ENCODE data around the gene POLR2M.

- TF ChIP-seq, protein P1, sequence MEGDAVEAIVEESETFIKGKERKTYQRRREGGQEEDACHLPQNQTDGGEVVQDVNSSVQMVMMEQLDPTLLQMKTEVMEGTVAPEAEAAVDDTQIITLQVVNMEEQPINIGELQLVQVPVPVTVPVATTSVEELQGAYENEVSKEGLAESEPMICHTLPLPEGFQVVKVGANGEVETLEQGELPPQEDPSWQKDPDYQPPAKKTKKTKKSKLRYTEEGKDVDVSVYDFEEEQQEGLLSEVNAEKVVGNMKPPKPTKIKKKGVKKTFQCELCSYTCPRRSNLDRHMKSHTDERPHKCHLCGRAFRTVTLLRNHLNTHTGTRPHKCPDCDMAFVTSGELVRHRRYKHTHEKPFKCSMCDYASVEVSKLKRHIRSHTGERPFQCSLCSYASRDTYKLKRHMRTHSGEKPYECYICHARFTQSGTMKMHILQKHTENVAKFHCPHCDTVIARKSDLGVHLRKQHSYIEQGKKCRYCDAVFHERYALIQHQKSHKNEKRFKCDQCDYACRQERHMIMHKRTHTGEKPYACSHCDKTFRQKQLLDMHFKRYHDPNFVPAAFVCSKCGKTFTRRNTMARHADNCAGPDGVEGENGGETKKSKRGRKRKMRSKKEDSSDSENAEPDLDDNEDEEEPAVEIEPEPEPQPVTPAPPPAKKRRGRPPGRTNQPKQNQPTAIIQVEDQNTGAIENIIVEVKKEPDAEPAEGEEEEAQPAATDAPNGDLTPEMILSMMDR (IDR thresholded peaks at IDR 0.05), result no peak
- TF ChIP-seq ZNF302 (CRISPR knock-in tag; IDR thresholded peaks at IDR 0.05), result no peak
- TF ChIP-seq JUN (IDR thresholded peaks at IDR 0.05), result no peak
- TF ChIP-seq RNF2 (IDR thresholded peaks at IDR 0.05; ENCODE audit: borderline replicate concordance, low read depth), result no peak
- no peak for TF ChIP-seq MAX (IDR thresholded peaks at IDR 0.05)
- TF ChIP-seq MAZ (IDR thresholded peaks at IDR 0.05; ENCODE audit: borderline replicate concordance, low read depth, low read length), result no peak
These were observed 19.9 kb upstream of the POLR2M start for GRCh38 chr15:57686657-57687056.
